K562 (cell line): ENCODE data around the gene PLRG1. TPM values are rescaled to one million over a fixed set of nuclear protein-coding genes. Genes with fewer than 3 reads are reported as not detected.

ENCODE experiments used
- DNMT1 ChIP-seq: fragments of 450-650 bp; IDR thresholded peaks from 2 replicates; pipeline ENCODE4 v1.6.1; 2016; ENCODE audit warnings: antibody characterized with exemption, mild to moderate bottlenecking
- NFRKB ChIP-seq: fragments of 450-650 bp; IDR thresholded peaks from 2 replicates; pipeline ENCODE4 v1.6.1; 2016; ENCODE audit warnings: low read depth
- RCOR1 ChIP-seq, 2 experiments: IDR thresholded peaks; 2 replicates each; pipeline ENCODE4 v1.6.1; 2012; ENCODE audit warnings: low read depth in 2 of 2, low read length in 2 of 2, borderline replicate concordance in 1 of 2, improper control_type of control experiment in 1 of 2
- TEAD2 ChIP-seq: fragments of 450-650 bp; IDR thresholded peaks from 2 replicates; pipeline ENCODE4 v1.6.1; 2016; ENCODE audit warnings: missing genetic modification characterization, control low read depth, missing compliant biosample characterization
- TOE1 ChIP-seq, 2 experiments: fragments of 450-650 bp in 1 of 2; sonication (generic) in 1 of 2; formaldehyde crosslinking in 1 of 2; IDR thresholded peaks; 2 replicates each; pipeline versions ENCODE4 v1.7.1 to v1.8.0; 2016 to 2022; ENCODE audit warnings: borderline replicate concordance in 2 of 2, mild to moderate bottlenecking in 2 of 2, antibody characterized with exemption in 1 of 2, inconsistent platforms in 1 of 2, low read depth in 1 of 2, missing genetic modification reagents in 1 of 2, moderate library complexity in 1 of 2
- TRIM24 ChIP-seq, 2 experiments: fragments of 450-650 bp; IDR thresholded peaks; 2 replicates each; pipeline ENCODE4 v1.6.1; 2016
- WHSC1 ChIP-seq: IDR thresholded peaks from one replicate; pipeline ENCODE4 v1.6.1; 2012; ENCODE audit warnings: low read length, control low read depth, inconsistent platforms
- ZKSCAN8 ChIP-seq: fragments of 200-800 bp; sonication (Bioruptor generic); IDR thresholded peaks from 2 replicates; pipeline ENCODE4 v1.6.1; 2016; ENCODE audit warnings: missing genetic modification characterization, missing compliant biosample characterization
- ZNF217 ChIP-seq: sonication (generic); formaldehyde crosslinking; IDR thresholded peaks from 2 replicates; pipeline ENCODE4 v1.8.0; 2022; ENCODE audit warnings: mild to moderate bottlenecking, missing genetic modification reagents
- ZNF263 ChIP-seq: sonication (generic); formaldehyde crosslinking; IDR thresholded peaks from 2 replicates; pipeline ENCODE4 v1.8.0; 2022; ENCODE audit warnings: mild to moderate bottlenecking, missing genetic modification reagents, borderline replicate concordance
- ZNF584 ChIP-seq: fragments of 200-800 bp; sonication (Bioruptor generic); IDR thresholded peaks from 2 replicates; pipeline ENCODE4 v1.6.1; 2016; ENCODE audit warnings: low read depth, mild to moderate bottlenecking, missing genetic modification characterization, missing compliant biosample characterization
- polyA plus RNA-seq, 8 experiments: library from polyadenylated mRNA; depleted of rRNA in 4 of 8; stranded (reverse) in 5 of 8; unstranded in 3 of 8; fragments of >200 nt; fragmentation: Nextera tagmentation in 2 of 8; fragmentation: Illumina TruSeq in 1 of 8; extraction: Ambion mirVana in 2 of 8; extraction: Trizol in 1 of 8; gene quantifications; 2 replicates each; pipeline versions ENCODE4 v1.2.1 to v1.2.3, GENCODE V29; 2011 to 2014; ENCODE audit warnings: inconsistent platforms in 1 of 8, missing spikeins in 1 of 8
- total RNA-seq, 7 experiments: library from RNA; depleted of rRNA in 6 of 7; stranded (reverse); fragments of >200 nt in 6 of 7; fragmentation: Illumina TruSeq in 2 of 7; extraction: Trizol in 2 of 7; gene quantifications; 2 replicates each; pipeline versions ENCODE4 v1.2.1 to v1.2.3, GENCODE V29; 2011 to 2021; ENCODE audit warnings: low replicate concordance in 1 of 7
- TF ChIP-seq, protein P1 (sequence below): fragments of 450-650 bp; IDR thresholded peaks from 2 replicates; pipeline ENCODE4 v1.6.1; 2016; ENCODE audit warnings: mild to moderate bottlenecking, moderate library complexity
- TF ChIP-seq, protein P2 (sequence below): fragments of 250-450 bp; sonication (Bioruptor Pico); IDR thresholded peaks from 2 replicates; pipeline ENCODE4 v1.9.0; 2021; ENCODE audit warnings: mild to moderate bottlenecking, inconsistent platforms

Gene PLRG1
- total and polyA plus RNA-seq, 9 of the 15 experiments (the other 6 are each of a cell fraction or from before 2014, with no cell fraction given) = 48.0 to 248 (median 120) TPM

DNA sequence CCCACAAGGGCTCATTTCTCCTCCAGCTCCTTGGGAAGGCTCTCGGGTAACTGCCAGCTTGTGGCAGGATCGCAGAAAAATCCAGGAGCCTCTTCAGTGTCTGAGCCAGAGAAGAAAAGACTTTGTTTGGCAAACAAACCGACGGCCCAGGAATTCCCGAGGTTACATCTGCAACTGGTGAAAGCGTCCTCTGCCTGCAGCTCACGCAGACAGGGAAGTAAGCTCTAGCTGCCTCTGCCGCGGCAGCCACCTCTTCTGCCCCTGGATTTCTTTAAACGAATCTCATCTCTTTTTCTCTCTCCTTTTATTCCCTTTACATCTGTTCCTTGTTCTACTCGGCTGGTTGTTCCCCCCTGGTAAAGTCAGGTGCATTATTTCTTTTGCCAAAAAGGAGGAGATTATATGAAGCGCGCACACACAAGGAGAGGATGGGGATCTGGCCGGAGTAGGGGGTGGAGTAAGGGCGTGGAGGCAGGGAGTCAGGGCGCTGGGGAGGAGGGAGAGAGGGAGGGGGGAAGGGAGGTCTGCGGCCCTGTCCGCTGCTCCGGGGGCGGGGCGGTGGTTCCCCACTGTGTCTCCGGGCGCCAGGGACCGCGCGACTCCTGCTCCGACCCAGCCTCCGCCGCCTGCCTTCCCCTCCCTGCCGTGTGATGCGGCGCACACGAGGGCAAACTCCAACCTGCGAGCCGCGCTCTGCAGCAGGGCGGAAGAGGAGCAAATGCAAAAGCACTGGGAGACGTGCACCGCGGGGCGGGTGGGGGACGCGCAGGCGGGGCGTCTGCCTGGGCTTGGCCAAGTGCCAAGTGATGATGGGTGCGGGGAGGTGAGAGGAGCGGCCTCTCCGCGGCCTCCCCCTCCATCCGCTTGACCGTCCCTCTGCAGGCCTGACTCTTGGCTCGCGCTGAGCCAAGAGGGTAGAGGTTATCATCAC, 58.6 kb downstream of the PLRG1 start, which contains the start of gene DCHS2 (continued):
- TF ChIP-seq, protein P1, sequence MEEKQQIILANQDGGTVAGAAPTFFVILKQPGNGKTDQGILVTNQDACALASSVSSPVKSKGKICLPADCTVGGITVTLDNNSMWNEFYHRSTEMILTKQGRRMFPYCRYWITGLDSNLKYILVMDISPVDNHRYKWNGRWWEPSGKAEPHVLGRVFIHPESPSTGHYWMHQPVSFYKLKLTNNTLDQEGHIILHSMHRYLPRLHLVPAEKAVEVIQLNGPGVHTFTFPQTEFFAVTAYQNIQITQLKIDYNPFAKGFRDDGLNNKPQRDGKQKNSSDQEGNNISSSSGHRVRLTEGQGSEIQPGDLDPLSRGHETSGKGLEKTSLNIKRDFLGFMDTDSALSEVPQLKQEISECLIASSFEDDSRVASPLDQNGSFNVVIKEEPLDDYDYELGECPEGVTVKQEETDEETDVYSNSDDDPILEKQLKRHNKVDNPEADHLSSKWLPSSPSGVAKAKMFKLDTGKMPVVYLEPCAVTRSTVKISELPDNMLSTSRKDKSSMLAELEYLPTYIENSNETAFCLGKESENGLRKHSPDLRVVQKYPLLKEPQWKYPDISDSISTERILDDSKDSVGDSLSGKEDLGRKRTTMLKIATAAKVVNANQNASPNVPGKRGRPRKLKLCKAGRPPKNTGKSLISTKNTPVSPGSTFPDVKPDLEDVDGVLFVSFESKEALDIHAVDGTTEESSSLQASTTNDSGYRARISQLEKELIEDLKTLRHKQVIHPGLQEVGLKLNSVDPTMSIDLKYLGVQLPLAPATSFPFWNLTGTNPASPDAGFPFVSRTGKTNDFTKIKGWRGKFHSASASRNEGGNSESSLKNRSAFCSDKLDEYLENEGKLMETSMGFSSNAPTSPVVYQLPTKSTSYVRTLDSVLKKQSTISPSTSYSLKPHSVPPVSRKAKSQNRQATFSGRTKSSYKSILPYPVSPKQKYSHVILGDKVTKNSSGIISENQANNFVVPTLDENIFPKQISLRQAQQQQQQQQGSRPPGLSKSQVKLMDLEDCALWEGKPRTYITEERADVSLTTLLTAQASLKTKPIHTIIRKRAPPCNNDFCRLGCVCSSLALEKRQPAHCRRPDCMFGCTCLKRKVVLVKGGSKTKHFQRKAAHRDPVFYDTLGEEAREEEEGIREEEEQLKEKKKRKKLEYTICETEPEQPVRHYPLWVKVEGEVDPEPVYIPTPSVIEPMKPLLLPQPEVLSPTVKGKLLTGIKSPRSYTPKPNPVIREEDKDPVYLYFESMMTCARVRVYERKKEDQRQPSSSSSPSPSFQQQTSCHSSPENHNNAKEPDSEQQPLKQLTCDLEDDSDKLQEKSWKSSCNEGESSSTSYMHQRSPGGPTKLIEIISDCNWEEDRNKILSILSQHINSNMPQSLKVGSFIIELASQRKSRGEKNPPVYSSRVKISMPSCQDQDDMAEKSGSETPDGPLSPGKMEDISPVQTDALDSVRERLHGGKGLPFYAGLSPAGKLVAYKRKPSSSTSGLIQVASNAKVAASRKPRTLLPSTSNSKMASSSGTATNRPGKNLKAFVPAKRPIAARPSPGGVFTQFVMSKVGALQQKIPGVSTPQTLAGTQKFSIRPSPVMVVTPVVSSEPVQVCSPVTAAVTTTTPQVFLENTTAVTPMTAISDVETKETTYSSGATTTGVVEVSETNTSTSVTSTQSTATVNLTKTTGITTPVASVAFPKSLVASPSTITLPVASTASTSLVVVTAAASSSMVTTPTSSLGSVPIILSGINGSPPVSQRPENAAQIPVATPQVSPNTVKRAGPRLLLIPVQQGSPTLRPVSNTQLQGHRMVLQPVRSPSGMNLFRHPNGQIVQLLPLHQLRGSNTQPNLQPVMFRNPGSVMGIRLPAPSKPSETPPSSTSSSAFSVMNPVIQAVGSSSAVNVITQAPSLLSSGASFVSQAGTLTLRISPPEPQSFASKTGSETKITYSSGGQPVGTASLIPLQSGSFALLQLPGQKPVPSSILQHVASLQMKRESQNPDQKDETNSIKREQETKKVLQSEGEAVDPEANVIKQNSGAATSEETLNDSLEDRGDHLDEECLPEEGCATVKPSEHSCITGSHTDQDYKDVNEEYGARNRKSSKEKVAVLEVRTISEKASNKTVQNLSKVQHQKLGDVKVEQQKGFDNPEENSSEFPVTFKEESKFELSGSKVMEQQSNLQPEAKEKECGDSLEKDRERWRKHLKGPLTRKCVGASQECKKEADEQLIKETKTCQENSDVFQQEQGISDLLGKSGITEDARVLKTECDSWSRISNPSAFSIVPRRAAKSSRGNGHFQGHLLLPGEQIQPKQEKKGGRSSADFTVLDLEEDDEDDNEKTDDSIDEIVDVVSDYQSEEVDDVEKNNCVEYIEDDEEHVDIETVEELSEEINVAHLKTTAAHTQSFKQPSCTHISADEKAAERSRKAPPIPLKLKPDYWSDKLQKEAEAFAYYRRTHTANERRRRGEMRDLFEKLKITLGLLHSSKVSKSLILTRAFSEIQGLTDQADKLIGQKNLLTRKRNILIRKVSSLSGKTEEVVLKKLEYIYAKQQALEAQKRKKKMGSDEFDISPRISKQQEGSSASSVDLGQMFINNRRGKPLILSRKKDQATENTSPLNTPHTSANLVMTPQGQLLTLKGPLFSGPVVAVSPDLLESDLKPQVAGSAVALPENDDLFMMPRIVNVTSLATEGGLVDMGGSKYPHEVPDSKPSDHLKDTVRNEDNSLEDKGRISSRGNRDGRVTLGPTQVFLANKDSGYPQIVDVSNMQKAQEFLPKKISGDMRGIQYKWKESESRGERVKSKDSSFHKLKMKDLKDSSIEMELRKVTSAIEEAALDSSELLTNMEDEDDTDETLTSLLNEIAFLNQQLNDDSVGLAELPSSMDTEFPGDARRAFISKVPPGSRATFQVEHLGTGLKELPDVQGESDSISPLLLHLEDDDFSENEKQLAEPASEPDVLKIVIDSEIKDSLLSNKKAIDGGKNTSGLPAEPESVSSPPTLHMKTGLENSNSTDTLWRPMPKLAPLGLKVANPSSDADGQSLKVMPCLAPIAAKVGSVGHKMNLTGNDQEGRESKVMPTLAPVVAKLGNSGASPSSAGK = peak; percentile 82
- 0 out of 2 replicates have a peak, but pooled peaks have one; percentile 16 for TF ChIP-seq TOE1 (IDR thresholded peaks at IDR 0.05; ENCODE audit: borderline replicate concordance)
- TF ChIP-seq TOE1 (CRISPR knock-in tag; IDR thresholded peaks at IDR 0.05; ENCODE audit: borderline replicate concordance, low read depth) = no peak
- TF ChIP-seq, protein P2, sequence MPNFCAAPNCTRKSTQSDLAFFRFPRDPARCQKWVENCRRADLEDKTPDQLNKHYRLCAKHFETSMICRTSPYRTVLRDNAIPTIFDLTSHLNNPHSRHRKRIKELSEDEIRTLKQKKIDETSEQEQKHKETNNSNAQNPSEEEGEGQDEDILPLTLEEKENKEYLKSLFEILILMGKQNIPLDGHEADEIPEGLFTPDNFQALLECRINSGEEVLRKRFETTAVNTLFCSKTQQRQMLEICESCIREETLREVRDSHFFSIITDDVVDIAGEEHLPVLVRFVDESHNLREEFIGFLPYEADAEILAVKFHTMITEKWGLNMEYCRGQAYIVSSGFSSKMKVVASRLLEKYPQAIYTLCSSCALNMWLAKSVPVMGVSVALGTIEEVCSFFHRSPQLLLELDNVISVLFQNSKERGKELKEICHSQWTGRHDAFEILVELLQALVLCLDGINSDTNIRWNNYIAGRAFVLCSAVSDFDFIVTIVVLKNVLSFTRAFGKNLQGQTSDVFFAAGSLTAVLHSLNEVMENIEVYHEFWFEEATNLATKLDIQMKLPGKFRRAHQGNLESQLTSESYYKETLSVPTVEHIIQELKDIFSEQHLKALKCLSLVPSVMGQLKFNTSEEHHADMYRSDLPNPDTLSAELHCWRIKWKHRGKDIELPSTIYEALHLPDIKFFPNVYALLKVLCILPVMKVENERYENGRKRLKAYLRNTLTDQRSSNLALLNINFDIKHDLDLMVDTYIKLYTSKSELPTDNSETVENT (CRISPR knock-in tag) = no peak
- no peak for TF ChIP-seq ZNF584 (CRISPR knock-in tag)
- peak; percentile 93 for TF ChIP-seq ZNF263
- no peak for TF ChIP-seq TRIM24 (IDR thresholded peaks at IDR 0.05)
- no peak; a peak in 1 of 4 replicates for TF ChIP-seq RCOR1 (IDR thresholded peaks at IDR 0.05; ENCODE audit: borderline replicate concordance in 1 of 2, low read depth in 2 of 2, low read length in 2 of 2)
- no peak for TF ChIP-seq TEAD2
- TF ChIP-seq ZKSCAN8 (CRISPR knock-in tag) = no peak
- no peak for TF ChIP-seq ZNF217 (CRISPR knock-in tag)
- TF ChIP-seq DNMT1 = no peak
- TF ChIP-seq WHSC1 = no peak
- no peak for TF ChIP-seq NFRKB
